Fibroblast of mammary gland (primary cell): ENCODE results near the gene TMPRSS6.

Source experiments
- DNase-seq: peaks from one replicate; pipeline ENCODE4 v3.0.0-alpha.2; 2010; ENCODE audit warnings: low read depth
- H3K4me3 ChIP-seq: 2 replicates; pipeline ENCODE4 v1.5.1; 2011; ENCODE audit warnings: low read depth, mild to moderate bottlenecking, low read length, moderate library complexity; ENCODE audit not compliant: control insufficient read depth
- CTCF ChIP-seq: conservative IDR thresholded peaks from 2 replicates; pipeline ENCODE4 v1.5.1; 2011; ENCODE audit warnings: low read depth, low read length, inconsistent platforms; ENCODE audit not compliant: control insufficient read depth, insufficient read depth

Gene TMPRSS6

GRCh38 chr22:37084385-37084784 lies 25.1 kb downstream of the TMPRSS6 start:
- no peak for TF ChIP-seq CTCF
- no peak for DNase-seq
- H3K4me3 ChIP-seq = no peak overlapping the region

GRCh38 chr22:37083914-37084313 lies 25.6 kb downstream of the TMPRSS6 start:
- DNase-seq = no peak
- no peak overlapping the region for H3K4me3 ChIP-seq
- TF ChIP-seq CTCF = no peak

GRCh38 chr22:37082251-37082873 lies 27.2 kb downstream of the TMPRSS6 start:
- no peak for DNase-seq
- TF ChIP-seq CTCF = no peak
- H3K4me3 ChIP-seq = no peak overlapping the region

DNA sequence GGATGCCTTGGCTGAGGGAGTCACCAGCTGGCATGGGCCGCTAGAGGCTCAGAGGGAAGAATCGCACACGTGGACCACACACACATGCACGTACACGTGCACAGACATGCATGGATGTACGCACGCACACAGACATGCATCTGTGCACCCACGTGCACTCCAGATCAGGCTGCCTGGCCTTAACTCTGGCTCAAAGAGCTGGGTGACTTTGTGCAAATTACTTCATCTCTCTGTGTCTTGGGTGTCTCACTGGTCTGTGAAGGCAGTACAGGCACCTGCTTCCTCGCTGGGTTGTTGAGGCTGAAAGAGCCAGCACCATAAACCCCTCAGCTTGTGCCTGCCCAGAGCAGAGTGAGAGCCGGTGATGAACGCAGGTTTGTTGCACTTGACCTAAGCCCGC lies 28.7 kb downstream of the TMPRSS6 start:
- H3K4me3 ChIP-seq = no peak overlapping the region
- TF ChIP-seq CTCF = no peak
- DNase-seq = no peak

- TF ChIP-seq CTCF = no peak
- H3K4me3 ChIP-seq = no peak overlapping the region
Measured at GRCh38 chr22:37080438-37080837, 29.1 kb downstream of the TMPRSS6 start.

DNA sequence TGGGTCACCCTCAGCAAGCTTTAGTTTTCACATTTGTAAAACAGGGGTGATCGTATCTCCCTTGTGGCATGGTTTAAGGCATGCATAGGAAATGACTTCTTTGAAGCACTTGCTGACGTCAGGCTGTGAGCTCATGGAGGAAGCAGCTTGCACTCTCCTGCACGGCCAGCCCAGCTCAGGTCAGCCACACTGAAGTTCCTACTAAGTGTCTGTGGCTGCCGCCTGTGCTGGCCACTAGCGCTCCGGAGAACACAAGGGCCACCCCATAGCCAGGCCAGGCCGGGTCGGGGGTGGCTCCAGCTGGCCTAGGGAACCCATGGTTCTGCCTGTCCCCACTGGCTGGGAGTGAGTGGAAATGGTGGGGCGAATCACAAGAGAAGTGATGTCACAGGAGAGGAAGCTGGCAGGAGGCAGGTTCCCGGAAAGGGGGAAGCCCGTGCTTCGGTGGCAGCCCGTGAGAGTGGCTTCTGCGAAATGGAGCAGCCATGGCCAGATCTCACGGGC lies 29.8 kb downstream of the TMPRSS6 start:
- DNase-seq = peak; percentile 28
- TF ChIP-seq CTCF = no peak
- H3K4me3 ChIP-seq = no peak overlapping the region

More at GRCh38 chr22:37080438-37080837, 29.1 kb downstream of the TMPRSS6 start:
- no peak for DNase-seq
